Measurements from ENCODE around the gene GLI3.

DNA sequence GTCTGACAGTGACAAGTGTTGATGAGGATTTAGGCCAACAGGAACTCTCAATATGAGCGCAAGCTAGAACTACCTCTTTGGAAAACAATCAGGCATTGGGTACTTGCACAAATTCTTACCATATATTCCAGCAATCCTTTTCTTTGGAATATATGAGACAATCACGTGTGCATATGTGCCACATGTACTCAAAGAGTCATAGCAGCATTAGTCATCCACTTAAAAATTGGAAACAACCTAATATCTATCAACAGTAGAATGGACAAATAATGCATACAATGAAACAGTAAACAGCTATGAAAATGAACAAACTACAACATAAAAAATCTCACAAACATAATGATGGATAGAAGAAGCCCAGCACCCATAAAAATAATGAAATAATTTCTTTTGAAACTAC lies 179.7 kb downstream of the GLI3 start:
- TF ChIP-seq, protein P1, sequence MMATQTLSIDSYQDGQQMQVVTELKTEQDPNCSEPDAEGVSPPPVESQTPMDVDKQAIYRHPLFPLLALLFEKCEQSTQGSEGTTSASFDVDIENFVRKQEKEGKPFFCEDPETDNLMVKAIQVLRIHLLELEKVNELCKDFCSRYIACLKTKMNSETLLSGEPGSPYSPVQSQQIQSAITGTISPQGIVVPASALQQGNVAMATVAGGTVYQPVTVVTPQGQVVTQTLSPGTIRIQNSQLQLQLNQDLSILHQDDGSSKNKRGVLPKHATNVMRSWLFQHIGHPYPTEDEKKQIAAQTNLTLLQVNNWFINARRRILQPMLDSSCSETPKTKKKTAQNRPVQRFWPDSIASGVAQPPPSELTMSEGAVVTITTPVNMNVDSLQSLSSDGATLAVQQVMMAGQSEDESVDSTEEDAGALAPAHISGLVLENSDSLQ (IDR thresholded peaks at IDR 0.05) = no peak
- TF ChIP-seq ARNT (IDR thresholded peaks at IDR 0.05) = no peak
- no peak for TF ChIP-seq FOXK2 (IDR thresholded peaks at IDR 0.05)
- no peak for TF ChIP-seq TARDBP (IDR thresholded peaks at IDR 0.05)
- TF ChIP-seq SP1 (IDR thresholded peaks at IDR 0.05) = no peak
- no peak for TF ChIP-seq FOXM1 (IDR thresholded peaks at IDR 0.05; ENCODE audit: borderline replicate concordance)
- no peak for TF ChIP-seq NFRKB (IDR thresholded peaks at IDR 0.05)
- TF ChIP-seq SUZ12 (IDR thresholded peaks at IDR 0.05) = no peak
- TF ChIP-seq LEF1 (IDR thresholded peaks at IDR 0.05; ENCODE audit: borderline replicate concordance) = no peak
- no peak for TF ChIP-seq FOXA1 (IDR thresholded peaks at IDR 0.05)
- no peak for TF ChIP-seq L3MBTL2 (conservative IDR thresholded peaks at IDR 0.05)
- no peak for TF ChIP-seq BHLHE40 (IDR thresholded peaks at IDR 0.05; ENCODE audit: borderline replicate concordance)
- TF ChIP-seq ZNF384 (IDR thresholded peaks at IDR 0.05) = no peak
